ENCODE measurements around the gene THUMPD1.
"Not testable (repeated sequence)": the region's sequence is repeated elsewhere in the genome, so short reads cannot be mapped to it uniquely, and the experiment has no call there.

The THUMPD1 gene

DNA sequence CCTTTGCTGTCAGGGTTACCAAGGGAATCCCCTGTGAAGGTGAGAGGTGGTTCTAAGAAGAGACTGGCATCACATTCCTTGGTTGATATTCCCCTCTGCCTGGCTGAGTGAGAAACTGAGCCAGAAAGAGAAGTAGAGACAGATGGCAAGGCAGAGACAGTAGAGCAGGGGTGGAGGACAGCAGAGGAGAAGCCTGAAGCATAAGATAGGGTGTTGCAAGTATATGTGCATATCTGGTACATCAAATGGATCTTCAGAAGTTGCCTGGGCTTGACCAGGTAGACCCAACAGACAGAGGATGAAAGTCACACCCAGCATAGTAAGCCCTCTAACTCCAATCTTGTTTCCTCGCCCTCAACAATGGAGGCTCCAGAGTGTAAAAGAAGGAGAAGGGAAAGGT lies 7.9 kb upstream of the THUMPD1 start:
- DNase-seq (ENCODE audit: low read depth in 2 of 2) = no peak

DNA sequence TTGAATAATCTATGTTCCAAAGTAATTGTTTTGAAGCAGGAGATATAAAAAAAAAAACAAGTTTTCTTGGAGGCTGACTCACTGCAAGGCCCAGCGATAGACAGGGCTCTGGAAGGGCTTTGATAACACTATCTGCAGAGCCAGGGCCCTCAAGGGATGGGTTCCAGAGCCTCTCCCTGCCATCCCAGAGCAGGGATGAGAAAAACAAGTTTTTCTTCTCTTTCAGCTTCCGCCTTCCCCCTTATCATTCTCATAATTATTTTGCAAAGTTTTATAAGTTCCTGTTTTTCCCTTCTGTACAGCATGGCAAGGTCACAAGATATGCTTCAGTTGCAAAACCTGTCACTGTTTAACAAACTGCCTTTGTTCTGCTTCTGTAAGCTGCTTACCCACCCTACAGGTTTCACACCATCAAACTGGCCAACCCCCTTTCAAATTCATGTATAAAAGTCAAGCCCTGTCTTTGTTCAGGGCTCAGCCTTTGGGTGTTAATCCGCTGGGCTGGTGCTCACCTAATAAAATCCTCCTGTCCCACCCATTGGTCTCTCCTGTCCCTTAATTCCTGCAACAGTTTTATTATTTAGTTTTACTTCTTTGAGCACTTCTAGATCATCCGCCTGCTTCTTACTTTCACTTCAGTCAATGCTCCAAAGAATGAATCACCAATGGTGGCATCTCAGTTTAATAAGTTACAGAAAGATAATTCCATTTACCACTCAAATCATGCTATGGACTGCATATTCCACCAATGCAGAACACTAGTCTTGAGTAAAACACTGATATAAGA lies 5.6 kb upstream of the THUMPD1 start:
- DNase-seq (ENCODE audit: low read depth in 2 of 2) = no peak

DNA sequence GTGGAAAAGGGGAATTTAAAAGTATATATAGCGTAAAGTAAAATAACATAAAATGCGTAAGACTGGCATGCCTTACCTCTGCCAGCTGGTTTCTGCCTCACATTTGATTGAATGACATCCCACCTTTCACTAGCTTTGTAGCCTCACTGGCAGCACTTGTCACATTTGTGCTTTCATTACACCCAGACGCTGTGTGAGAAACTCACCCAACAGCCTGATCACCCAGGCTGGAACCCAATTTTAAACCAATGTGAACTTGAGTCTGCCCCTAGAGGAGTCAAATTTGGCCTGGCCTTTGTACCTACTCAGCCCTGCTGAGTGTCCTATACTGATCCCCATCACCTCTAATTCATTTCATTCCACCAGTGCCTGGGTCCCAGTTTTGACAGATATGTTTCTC lies 4.8 kb upstream of the THUMPD1 start:
- DNase-seq (ENCODE audit: low read depth in 2 of 2) = no peak

DNA sequence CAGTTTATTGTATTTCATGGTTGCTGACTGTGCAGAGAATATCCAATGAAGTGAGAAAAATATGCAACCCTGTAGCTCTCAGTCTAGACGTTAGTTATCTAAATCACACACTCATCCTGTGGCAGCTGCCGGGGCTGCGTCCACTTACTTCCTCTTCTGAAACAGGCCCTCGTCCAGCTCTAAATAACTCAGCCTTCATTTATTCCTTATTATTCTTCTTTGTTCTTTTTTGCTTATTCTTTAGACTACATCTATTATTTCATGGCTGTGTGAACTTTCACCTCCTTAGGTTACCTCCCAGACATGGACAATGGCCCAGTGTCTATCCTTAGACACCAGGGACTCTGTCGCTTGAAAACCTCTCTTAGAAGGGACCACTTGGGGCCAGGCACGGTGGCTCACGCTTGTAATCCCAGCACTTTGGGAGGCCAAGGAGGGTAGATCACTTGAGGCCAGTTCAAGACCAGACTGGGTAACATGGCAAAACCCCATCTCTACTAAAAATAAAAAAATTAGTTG lies 3.4 kb upstream of the THUMPD1 start:
- DNase-seq (ENCODE audit: low read depth in 2 of 2) = no peak

DNA sequence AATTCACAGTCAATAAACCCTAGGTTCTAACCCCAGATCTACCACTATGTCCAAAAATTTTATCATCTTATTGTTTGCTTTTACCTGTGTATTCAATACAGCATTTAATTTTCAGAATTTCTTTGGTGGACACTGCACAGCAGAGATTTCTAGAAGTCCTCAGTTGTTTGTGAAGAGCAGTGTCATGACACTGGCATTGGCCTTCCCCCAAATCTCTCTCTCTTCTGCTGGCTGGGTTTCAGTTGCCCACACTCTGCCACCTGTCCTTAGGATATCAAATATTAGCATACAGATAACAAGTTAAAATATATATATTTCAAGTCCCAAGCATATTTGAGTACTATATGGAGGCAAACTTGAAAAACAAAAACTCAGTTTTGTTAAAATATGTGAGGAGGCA lies 2.0 kb upstream of the THUMPD1 start:
- no peak for DNase-seq (ENCODE audit: low read depth in 2 of 2)

DNA sequence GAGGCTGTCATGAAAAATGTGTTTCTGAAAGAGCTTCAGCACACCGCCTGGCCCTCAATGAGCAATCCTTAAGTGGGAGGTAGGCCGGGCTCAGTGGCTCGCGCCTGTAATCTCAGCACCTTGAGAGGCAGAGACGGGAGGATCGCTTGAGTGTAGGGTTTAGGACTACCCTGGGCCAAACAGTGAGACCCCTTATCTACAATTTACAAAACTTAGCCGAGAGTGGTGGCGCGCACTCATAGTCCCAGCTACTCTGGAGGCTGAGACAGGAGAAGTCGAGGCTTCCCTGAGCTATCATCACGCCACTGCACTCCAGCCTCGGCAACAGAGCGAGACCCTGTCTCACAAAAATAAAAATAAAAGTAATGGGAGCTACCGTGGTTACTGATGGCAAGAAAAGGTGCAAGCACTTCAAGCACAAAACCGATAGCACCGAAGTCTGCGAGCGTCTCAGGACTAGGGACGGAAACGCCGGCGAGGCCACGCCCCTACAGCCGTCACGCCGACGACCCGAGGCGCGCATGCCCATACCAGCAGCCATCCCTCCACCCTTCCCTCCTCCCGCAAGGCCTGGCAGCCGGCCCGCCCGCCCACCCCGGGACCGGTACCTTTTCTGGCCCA lies 607 bp downstream of the THUMPD1 start:
- peak; percentile 85 for DNase-seq (ENCODE audit: low read depth in 2 of 2)

DNA sequence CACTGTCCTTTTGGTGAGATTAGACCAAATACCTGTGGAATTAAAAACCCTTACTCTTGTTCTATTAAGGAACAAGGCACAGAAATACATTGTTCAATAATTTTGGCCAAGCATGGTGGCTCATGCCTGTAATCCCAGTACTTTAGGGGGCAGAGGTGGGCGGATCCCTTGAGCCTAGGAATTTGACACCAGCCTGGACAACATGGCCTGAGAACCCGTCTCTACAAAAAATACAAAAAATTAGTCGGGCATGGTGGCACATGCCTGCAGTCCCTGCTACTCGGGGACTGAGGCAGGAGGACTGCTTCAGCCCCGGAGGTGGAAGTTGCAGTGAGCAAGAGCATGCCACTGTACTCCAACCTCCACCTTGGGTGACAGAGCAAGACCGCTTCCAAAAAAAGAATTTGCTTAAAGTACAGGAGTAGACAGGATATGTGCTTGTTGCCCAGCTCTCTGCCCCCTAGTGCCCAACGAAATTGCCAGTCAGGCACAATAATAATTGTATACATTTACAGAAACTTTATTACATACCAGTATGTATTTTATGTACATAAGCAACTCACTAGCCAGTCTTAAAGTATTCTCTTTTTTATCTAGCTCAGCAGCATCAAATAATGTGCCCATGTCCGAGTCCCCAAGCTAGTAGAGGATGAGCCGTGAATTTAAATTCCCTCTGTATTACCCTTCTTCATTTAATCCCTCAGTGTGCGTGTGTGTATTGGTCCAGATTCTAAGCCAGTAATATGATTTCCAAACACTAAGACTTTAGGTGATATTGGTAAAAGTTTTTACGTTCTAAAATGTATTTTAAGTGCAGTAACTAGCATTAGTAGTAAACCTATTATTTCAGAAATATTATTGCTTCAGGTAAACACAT lies 1.4 kb downstream of the THUMPD1 start:
- no peak for DNase-seq (ENCODE audit: low read depth in 2 of 2)

DNA sequence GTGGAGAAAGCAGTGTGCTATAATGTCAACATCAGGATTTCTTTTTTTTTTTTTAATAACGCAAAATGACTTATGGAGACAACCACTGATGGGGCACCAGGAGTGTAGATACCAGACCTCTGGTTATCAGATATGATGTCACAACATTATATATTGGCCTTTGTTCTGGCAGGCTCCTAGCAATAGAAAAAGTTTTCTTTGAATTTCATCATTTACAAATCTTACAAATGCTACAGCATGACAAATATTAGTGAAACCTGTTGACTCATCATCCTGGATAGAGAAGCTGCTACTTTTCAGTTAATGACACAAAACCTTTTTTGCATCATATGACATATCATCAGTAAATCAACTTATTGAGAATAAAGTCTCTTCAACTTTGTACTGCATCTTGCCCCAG lies 6.1 kb downstream of the THUMPD1 start:
- no peak for DNase-seq (ENCODE audit: low read depth in 2 of 2)

DNA sequence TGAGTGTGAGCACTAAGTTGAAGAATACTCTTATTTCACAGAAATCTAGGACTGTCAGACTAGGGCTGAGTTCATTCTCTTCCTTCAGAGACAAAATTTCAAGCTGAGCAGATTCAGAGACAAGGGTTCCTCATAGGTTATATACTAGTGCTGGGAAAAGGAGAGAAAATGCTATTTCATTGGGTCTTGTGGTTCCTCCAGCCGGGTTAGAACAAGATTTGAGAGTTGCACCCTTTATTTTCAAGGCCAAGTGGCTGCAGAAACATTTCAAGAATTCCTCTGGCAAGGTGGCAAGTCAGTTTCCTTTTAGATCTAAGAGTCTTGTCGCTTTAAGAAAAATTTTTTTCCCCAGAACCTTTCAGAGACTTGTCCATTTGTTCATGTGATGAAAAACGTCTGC lies 6.8 kb downstream of the THUMPD1 start:
- DNase-seq (ENCODE audit: low read depth in 2 of 2) = no peak

DNA sequence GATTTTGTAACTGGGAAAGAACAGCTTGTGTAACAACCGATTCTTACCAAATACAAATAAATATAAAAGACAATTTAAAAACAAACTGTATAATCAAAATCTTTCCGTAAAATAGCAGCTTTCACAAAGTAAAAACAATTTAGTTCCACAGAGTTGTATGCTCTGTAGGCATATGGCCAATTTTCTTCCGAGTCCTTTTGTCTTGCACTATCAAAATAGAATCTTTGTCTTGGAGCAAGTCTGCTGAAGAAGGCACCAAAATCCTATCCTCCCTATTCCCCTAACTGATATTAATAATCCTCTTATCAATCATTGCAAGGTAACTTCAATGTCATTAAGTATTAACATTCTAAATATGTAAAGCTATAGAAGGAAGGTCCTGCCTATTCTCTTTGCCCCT lies 7.6 kb downstream of the THUMPD1 start:
- no peak for DNase-seq (ENCODE audit: low read depth in 2 of 2)

DNA sequence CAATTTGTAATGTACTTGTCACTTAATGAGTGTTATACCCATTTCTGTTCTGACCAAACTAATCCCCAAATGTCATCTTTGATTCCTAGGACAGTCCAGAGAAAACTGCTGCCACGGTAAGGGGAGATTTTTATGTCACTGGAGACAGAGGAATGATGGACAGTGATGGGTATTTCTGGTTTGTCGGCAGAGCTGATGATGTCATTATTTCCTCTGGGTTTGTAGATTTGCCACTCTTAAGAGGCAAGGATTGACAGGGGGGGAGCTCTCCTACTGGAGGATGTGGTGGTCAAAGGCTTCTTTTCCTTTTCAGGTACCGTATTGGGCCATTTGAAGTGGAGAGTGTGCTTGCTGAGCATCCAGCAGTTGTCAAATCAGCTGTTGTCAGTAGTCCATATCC lies 12.5 kb downstream of the THUMPD1 start:
- no peak for DNase-seq (ENCODE audit: low read depth in 2 of 2)

DNA sequence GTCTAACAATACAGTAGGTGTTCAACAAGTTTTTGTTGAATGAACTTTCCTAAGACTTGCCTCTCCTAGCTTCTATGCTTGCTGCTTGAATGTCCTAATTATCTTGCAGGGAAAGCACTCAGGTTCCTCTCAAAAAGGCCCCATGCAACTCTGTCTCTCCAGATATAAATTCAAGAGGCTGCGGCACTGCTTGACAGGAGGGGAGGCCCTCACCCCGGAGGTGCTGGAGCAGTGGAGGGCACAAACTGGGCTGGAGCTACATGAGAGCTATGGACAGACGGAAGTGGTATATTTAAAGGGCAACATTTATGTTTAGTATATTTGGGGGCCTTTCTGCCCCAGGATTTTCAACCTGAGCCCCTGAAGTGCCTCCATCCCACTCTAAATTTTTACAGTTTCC lies 14.4 kb downstream of the THUMPD1 start:
- no peak for DNase-seq (ENCODE audit: low read depth in 2 of 2)

DNA sequence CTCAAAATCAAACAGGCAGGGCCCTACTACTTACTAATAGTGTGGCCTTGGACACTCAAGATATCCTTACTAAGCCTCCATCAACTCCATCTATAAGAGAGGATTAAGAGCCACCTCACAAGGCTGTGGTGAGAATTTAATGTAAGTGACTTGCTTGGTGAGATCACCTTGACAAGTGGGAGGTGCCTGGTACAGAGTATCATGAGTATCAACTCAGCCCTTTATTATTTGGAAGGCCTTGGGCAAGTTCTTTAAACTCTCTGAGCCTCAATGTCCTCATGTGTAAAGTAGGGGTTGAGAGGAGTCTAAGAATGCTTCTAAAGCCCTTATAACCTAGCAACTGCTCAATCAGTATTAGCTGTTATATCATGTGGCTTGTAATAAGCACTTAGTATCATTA lies 15.0 kb downstream of the THUMPD1 start:
- no peak for DNase-seq (ENCODE audit: low read depth in 2 of 2)

DNA sequence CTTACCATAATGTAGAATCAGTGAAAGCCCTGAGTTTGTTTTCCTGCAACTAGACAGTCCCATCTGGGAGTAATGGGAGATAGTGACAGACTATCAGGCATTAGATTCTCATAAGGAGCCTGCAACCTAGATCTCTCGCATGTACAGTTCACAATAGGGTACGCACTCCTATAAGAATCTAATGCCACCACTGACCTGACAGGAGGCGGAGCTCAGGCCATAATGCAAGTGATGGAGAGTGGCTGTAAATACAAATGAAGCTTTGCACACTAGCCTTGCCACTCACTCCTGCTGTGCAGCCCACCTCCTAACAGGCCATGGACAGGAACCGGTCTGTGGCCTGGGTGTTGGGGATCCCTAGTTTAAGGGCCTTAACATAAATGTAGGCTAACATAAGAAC lies 21.4 kb downstream of the THUMPD1 start:
- DNase-seq (ENCODE audit: low read depth in 2 of 2) = no peak

DNA sequence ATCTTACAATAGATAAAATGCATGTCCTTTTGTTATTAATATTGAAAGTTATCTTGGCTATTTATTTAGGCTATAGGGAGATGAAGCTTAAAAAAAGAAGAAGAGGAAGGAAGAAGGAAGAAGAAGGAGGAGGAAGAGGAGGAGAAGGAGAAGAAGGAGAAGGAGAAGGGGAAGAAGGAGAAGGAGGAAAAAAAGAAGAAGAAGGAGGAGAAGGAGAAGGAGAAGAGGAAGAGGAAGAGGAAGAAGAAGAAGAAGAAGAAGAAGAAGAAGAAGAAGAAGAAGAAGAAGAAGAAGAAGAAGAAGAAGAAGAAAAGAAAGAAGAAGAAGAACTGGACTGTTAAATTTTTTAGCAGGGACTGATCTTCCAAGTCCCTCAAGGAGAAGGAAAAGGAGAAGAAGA lies 23.9 kb downstream of the THUMPD1 start:
- not testable (repeated sequence) for DNase-seq (ENCODE audit: low read depth in 2 of 2)

DNA sequence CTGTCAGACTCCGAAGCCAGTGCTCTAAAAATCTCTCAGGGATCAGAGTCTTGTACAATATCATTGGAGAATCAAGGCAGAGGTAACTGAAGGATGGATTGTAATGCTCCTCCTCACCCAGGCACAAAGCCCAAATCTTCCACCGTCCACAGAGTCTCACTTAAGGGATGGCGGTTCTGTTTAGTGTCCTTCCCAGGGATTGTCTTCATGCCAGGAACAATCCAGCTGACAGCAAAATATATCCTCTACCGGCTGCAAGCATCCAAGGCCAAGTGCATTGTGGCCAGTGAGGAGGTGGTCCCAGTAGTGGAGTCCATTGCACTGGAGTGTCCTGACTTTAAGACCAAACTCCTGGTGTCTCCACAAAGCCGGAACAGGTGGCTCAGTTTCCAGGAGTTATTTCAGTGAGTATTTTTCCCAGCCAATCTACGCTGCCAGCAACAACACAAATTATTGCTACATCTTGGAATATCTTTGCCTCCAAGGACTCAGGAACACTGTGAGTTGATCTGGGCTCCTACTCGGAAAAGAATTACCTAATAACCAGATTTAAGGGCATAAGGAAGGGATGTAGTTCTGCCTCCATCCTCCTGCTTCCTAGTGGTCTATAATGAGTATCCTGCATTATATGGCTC lies 30.2 kb downstream of the THUMPD1 start:
- no peak for DNase-seq (ENCODE audit: low read depth in 2 of 2)

DNA sequence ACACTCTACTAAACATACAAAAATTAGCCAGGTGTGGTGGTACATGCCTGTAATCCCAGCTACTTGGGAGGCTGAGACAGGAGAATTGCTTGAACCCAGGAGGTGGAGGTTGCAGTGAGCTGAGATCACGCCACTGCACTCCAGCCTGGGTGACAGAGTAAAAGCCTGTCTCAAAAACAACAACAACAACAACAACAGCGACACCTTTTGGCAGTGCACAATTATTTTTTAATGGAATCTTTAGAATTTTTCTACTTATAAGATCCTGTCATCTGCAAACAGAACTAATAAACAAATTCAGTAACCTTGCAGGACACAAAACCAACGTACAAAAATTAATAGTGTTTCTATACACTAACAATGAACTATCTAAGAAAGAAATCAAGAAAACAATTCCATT lies 33.5 kb downstream of the THUMPD1 start:
- DNase-seq (ENCODE audit: low read depth in 2 of 2) = not testable (repeated sequence)

DNA sequence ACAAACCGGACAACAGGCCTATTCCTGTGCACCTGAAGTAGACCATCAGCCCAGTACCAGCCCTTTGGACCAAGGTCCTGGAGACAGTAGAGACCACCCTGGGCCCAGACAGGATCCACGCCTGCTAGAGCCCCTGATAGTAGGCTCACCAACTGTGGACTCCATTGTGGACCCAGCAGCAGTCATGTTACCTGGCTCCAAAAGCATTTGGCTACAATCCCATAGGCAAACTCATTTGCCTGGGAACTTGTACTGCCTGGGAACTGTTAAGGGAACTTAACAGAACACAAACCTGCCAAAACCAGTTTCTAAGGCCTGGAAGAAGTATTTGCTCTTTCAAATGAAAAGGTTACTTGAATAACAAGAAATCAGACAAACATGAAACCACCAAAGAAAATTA lies 34.2 kb downstream of the THUMPD1 start:
- DNase-seq (ENCODE audit: low read depth in 2 of 2) = no peak

DNA sequence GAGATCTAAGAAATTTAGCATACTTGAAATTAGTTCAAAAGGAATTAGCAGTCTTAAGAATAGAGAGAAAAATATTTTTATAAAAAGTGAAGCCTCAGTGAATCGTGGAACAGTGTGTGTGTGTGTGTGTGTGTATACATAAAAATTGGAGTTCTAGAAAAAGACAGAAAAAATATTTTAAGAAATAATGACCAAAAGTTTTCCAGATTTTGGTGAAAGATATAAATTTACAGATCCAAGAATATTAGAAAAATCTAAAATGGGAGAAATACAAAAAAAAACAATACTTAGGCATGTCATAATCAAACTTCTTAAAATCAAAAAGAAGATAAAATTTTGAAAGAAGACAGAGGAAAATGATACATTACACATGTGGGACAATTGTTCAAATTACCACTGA lies 35.6 kb downstream of the THUMPD1 start:
- not testable (repeated sequence) for DNase-seq (ENCODE audit: low read depth in 2 of 2)

DNA sequence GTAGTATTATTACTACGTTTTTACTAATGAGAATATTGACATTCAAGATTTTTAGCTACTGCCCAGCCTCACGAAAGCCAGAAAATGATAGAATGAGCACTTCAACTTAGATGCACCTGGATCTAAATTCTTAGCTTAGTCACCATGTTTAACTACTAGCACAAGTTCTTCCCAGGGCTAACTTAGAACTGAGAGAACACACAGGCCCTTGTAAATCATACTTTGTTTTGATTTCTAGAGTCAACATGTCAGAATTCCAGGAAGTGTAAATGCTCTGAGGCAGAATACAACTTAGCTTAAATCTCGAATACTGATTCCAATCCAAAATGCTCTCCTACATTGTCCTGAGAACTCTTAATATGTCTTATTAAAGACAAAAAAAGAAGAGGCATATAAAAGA lies 37.3 kb downstream of the THUMPD1 start:
- no peak for DNase-seq (ENCODE audit: low read depth in 2 of 2)

DNA sequence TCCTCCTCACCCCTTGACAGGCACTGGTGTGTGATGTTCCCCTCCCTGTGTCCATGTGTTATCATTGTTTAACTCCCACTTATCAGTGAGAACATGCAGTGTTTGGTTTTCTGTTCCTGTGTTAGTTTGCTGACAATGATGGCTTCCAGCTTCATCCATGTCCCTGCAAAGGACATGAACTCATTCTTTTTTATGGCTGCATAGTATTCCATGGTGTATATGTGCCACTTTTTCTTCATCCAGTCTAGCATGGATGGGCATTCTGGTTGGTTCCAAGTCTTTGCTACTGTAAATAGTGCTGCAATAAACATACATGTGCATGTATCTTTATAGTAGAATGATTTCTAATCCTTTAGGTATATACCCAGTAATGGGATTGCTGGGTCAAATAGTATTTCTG lies 39.9 kb downstream of the THUMPD1 start:
- DNase-seq (ENCODE audit: low read depth in 2 of 2) = not testable (repeated sequence)

DNA sequence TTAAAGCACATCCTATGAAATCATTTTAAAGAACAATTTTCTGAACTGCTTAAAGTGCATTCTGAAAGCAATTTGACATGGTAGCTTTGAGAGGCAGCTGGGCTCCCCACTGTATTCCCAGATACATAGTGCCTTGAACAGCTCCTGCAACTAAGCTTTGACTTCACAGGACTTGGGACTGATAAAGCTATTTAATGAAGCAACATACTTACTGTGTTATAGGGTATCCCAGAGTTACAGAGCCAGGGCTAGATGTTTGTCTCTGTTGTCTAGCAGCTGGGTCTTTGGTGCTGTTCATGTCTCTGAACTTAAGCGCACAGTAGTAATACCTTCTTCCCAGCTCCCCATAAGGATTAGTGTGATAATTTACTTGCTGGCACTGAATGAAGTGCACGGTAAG lies 45.0 kb downstream of the THUMPD1 start:
- DNase-seq (ENCODE audit: low read depth in 2 of 2) = no peak

All from stimulated activated CD4-positive, alpha-beta T cell treated with anti-CD3 and anti-CD28 coated beads, Interleukin-12 subunit alpha, Interleukin-12 subunit beta, amount 100 ng/mL, for 24 hours (primary cell).